Caco-2 (cell line): Measurements from ENCODE around the gene BPIFB6. TPM values are rescaled to one million over a fixed set of nuclear protein-coding genes. Genes with fewer than 3 reads are reported as not detected.

Source experiments
- BruUV-seq: library from RNA; stranded (reverse); fragments of 400-500 nt; replicated peaks from 2 replicates; lab custom pipeline; 2021; lab: Mats Ljungman, UMichigan
- CTCF ChIA-PET: fragments of 300-600 bp; sonication (Branson Sonifier 250); formaldehyde crosslinking; loops from one replicate; lab custom pipeline; 2022; ENCODE audit warnings: antibody characterized with exemption; lab: Charles Lee
- POLR2A ChIA-PET: fragments of 300-600 bp; sonication (Branson Sonifier 250); formaldehyde crosslinking; loops from one replicate; lab custom pipeline; 2022; ENCODE audit warnings: antibody characterized with exemption; lab: Charles Lee
- DNase-seq, 2 experiments: peaks; one replicate each; pipeline versions ENCODE4 v3.0.0 to v3.0.0-alpha.2; 2020 to 2022
- H3K27me3 ChIP-seq: replicated peaks from 2 replicates; pipeline ENCODE4 v1.6.0; 2011; ENCODE audit warnings: low read length; ENCODE audit not compliant: control insufficient read depth, insufficient read depth
- H3K36me3 ChIP-seq: 2 replicates; pipeline ENCODE4 v1.5.1; 2011; ENCODE audit warnings: low read length; ENCODE audit not compliant: control insufficient read depth, insufficient read depth
- H3K4me1 ChIP-seq: fragments of 250-450 bp; sonication (Bioruptor Pico); 2 replicates; pipeline ENCODE4 v1.5.1; 2020; ENCODE audit warnings: mild to moderate bottlenecking
- H3K4me3 ChIP-seq: 2 replicates; pipeline ENCODE4 v1.5.1; 2011; ENCODE audit warnings: low read depth, mild to moderate bottlenecking, control low read depth, low read length
- H3K9me3 ChIP-seq: fragments of 250-450 bp; sonication (Bioruptor Pico); 2 replicates; pipeline ENCODE4 v1.5.1; 2020; ENCODE audit warnings: mild to moderate bottlenecking, moderate library complexity
- H3K27ac Mint-ChIP-seq: one replicate; pipeline ENCODE4 v1.8.0; 2022; ENCODE audit warnings: mixed read lengths; ENCODE audit not compliant: unreplicated experiment
- H3K27me3 Mint-ChIP-seq: one replicate; pipeline ENCODE4 v1.8.0; 2022; ENCODE audit warnings: mixed read lengths; ENCODE audit not compliant: insufficient read depth, unreplicated experiment
- H3K36me3 Mint-ChIP-seq: one replicate; pipeline ENCODE4 v1.8.0; 2022; ENCODE audit warnings: mild to moderate bottlenecking, mixed read lengths; ENCODE audit not compliant: insufficient read depth, unreplicated experiment
- H3K4me1 Mint-ChIP-seq: one replicate; pipeline ENCODE4 v1.8.0; 2022; ENCODE audit warnings: low read depth, mixed read lengths; ENCODE audit not compliant: unreplicated experiment
- H3K4me3 Mint-ChIP-seq: one replicate; pipeline ENCODE4 v1.8.0; 2022; ENCODE audit warnings: mild to moderate bottlenecking, moderate library complexity, mixed read lengths; ENCODE audit not compliant: unreplicated experiment
- H3K9me3 Mint-ChIP-seq: one replicate; pipeline ENCODE4 v1.8.0; 2022; ENCODE audit warnings: mixed read lengths; ENCODE audit not compliant: unreplicated experiment
- CTCF ChIP-seq, 2 experiments: fragments of 200-600 bp in 1 of 2; IDR thresholded peaks; 1 replicate in 1 of 2; 2 replicates in 1 of 2; pipeline versions ENCODE4 v1.5.1 to v1.8.0; 2011 to 2022; ENCODE audit warnings: antibody characterized with exemption in 1 of 2, control low read depth in 1 of 2, inconsistent platforms in 1 of 2, low read depth in 1 of 2, low read length in 1 of 2, mild to moderate bottlenecking in 1 of 2, moderate library complexity in 1 of 2; ENCODE audit not compliant: insufficient read depth in 1 of 2, severe bottlenecking in 1 of 2, unreplicated experiment in 1 of 2
- intact Hi-C: fragments of 100-400 bp; cut with micrococcal nuclease; formaldehyde crosslinking; loops from one replicate; pipeline ENCODE4 v1.10.0; 2022; ENCODE audit not compliant: unreplicated experiment
- total RNA-seq: library from RNA; stranded (reverse); gene quantifications from 2 replicates; pipeline ENCODE4 v1.2.3, GENCODE V29; 2022

The BPIFB6 gene
- total RNA-seq, 1 experiment from 2014 or later, result not detected

GRCh38 chr20:33005908-33006775, 25.3 kb upstream of the BPIFB6 start:
- no peak for TF ChIP-seq CTCF (IDR thresholded peaks at IDR 0.05; ENCODE audit: insufficient read depth in 1 of 2, low read depth in 1 of 2, low read length in 1 of 2, severe bottlenecking in 1 of 2, unreplicated experiment in 1 of 2)
- BruUV-seq, result no TSS peak
- Mint-ChIP-seq H3K27me3 (peaks cover 17% of the 10 kb centered on the region), H3K4me1 (no peaks in the 10 kb centered on the region), H3K27ac (no peak overlapping the region), H3K36me3 (no peaks in the 10 kb centered on the region), H3K9me3 (peaks cover 10% of the 10 kb centered on the region), H3K4me3 (no peak overlapping the region)
- POLR2A ChIA-PET, result no interaction called here
- intact Hi-C loops, result loop anchor here (5.0 to 10.0 kb wide), 2 partner anchors 91 to 101 kb away; no protein-coding TSS in a partner anchor
- Histone ChIP-seq H3K9me3 (peaks cover 10% of the 10 kb centered on the region), H3K4me3 (no peak overlapping the region), H3K27me3 (peaks cover 3% of the 10 kb centered on the region), H3K4me1 (no peaks in the 10 kb centered on the region), H3K36me3 (no peaks in the 10 kb centered on the region)
- CTCF ChIA-PET, result no interaction called here
- DNase-seq, result no peak

- DNase-seq, result no peak
- no peak for TF ChIP-seq CTCF (IDR thresholded peaks at IDR 0.05; ENCODE audit: insufficient read depth in 1 of 2, low read depth in 1 of 2, low read length in 1 of 2, severe bottlenecking in 1 of 2, unreplicated experiment in 1 of 2)
- intact Hi-C loops, result loop anchor here (5.0 to 10.0 kb wide), 2 partner anchors 90 to 102 kb away; no protein-coding TSS in a partner anchor
- no peaks in the 10 kb centered on the region for H3K36me3 ChIP-seq
- Mint-ChIP-seq H3K36me3 (no peaks in the 10 kb centered on the region), H3K4me1 (no peaks in the 10 kb centered on the region), H3K27me3 (peaks cover 17% of the 10 kb centered on the region), H3K4me3 (no peak overlapping the region), H3K9me3 (peaks cover 10% of the 10 kb centered on the region), H3K27ac (no peak overlapping the region)
- BruUV-seq, result no TSS peak
- no peak overlapping the region for H3K4me3 ChIP-seq
- ChIA-PET CTCF (no interaction called here), POLR2A (no interaction called here)
- H3K27me3 ChIP-seq, result peaks cover 3% of the 10 kb centered on the region
- H3K4me1 ChIP-seq, result no peaks in the 10 kb centered on the region
- peaks cover 10% of the 10 kb centered on the region for H3K9me3 ChIP-seq
These were observed 24.6 kb upstream of the BPIFB6 start for GRCh38 chr20:33006776-33007375.
